WI38 (cell line): Measurements from ENCODE around the gene USP33.
A peak's percentile ranks its signal among the peaks of the same experiment; 100 is the strongest.

ENCODE experiments used
- H3K4me3 ChIP-seq: 2 replicates; pipeline ENCODE4 v1.5.1; 2011; ENCODE audit warnings: low read depth, mild to moderate bottlenecking, control low read depth, low read length
- CTCF ChIP-seq: IDR thresholded peaks from 2 replicates; pipeline ENCODE4 v1.5.1; 2012; ENCODE audit warnings: low read depth, mild to moderate bottlenecking, control low read depth, low read length

USP33 gene

GRCh38 chr1:77783141-77783540 is 23.5 kb upstream of the USP33 start:
- no peak for TF ChIP-seq CTCF
- H3K4me3 ChIP-seq: no peak overlapping the region

GRCh38 chr1:77781683-77782082 is 22.0 kb upstream of the USP33 start:
- H3K4me3 ChIP-seq: no peak overlapping the region
- TF ChIP-seq CTCF: no peak

- peak within 1 kb of the TSS; percentile 97 for H3K4me3 ChIP-seq
- TF ChIP-seq CTCF: no peak
These were observed 20.1 kb upstream of the USP33 start, which contains the start of gene MIGA1 for GRCh38 chr1:77779529-77780281. MIGA1 (plus strand) TSS chr1:77779649; CDS start chr1:77783253, 3,604 bp downstream.

- no peak overlapping the region for H3K4me3 ChIP-seq
- TF ChIP-seq CTCF: no peak
These were observed 16.5 kb upstream of the USP33 start for GRCh38 chr1:77776007-77776700.

- H3K4me3 ChIP-seq: no peak overlapping the region
- no peak for TF ChIP-seq CTCF
These were observed 8.4 kb upstream of the USP33 start for GRCh38 chr1:77768006-77768405.

GRCh38 chr1:77762072-77762476 is 2.4 kb upstream of the USP33 start:
- no peak for TF ChIP-seq CTCF
- no peak overlapping the region for H3K4me3 ChIP-seq

- no peak for TF ChIP-seq CTCF
- peak overlapping the region; percentile 20 for H3K4me3 ChIP-seq
These were observed 2.0 kb downstream of the USP33 start for GRCh38 chr1:77757603-77758002.
